ENCODE results near the gene DOK6. TPM values are rescaled to one million over a fixed set of nuclear protein-coding genes. Genes with fewer than 3 reads are reported as not detected.

DOK6 gene
- total and polyA plus RNA-seq, 2 experiments from 2014 or later: 0.29 to 0.42 TPM

DNA sequence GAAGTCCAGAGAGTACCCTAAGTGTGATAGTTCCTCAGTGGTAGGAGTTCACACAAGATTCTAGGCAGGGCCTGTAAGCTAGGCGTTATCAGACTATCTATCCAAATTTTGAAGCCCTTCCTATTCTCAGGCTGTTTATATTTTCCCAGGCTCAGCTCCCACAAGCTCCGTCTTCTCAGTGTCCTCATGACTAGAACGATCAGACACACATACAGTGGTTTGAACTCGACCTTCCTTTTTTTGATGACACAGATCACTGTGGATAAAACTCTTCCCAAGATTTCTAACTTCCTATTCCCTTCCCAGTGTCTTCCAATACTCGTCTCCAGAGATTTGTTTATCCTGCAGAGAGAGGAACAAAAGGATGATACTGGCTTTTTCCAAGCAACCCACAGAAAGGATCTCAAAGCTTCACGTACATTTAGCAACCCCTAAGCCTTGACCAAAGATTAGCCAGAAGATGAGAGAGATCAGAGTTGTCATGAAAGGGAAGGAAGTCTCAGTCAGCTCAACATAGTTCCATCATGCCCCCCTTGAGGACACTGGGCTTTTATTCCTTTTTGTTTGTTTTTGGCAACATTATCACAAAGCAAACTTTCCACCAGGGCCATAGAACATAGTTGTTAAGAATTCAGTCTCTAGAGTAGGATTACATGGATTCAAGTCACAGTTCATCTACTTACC is 42.3 kb upstream of the DOK6 start:
- no peaks in the 10 kb centered on the region for H4K20me1 ChIP-seq (replicated peaks; ENCODE audit: insufficient read depth)
- H3K79me2 ChIP-seq (replicated peaks; ENCODE audit: insufficient read depth): no peaks in the 10 kb centered on the region
- no peaks in the 10 kb centered on the region for H3K36me3 ChIP-seq (ENCODE audit: insufficient read depth)
- no peak overlapping the region for H3K4me2 ChIP-seq
- Mint-ChIP-seq H3K4me1 (no peaks in the 10 kb centered on the region), H3K27ac (no peak overlapping the region), H3K27me3 (ENCODE audit: insufficient read depth, low read depth, poor library complexity) (peaks cover 2% of the 10 kb centered on the region), H3K36me3 (ENCODE audit: low read depth) (peaks cover 14% of the 10 kb centered on the region), H3K4me3 (no peak overlapping the region), H3K9me3 (peaks cover 35% of the 10 kb centered on the region)
- H3K27ac ChIP-seq (ENCODE audit: low read depth): no peak overlapping the region
- no peak overlapping the region for H3K4me3 ChIP-seq
- no peaks in the 10 kb centered on the region for H3K27me3 ChIP-seq (ENCODE audit: insufficient read depth)
- TF ChIP-seq, protein P1, sequence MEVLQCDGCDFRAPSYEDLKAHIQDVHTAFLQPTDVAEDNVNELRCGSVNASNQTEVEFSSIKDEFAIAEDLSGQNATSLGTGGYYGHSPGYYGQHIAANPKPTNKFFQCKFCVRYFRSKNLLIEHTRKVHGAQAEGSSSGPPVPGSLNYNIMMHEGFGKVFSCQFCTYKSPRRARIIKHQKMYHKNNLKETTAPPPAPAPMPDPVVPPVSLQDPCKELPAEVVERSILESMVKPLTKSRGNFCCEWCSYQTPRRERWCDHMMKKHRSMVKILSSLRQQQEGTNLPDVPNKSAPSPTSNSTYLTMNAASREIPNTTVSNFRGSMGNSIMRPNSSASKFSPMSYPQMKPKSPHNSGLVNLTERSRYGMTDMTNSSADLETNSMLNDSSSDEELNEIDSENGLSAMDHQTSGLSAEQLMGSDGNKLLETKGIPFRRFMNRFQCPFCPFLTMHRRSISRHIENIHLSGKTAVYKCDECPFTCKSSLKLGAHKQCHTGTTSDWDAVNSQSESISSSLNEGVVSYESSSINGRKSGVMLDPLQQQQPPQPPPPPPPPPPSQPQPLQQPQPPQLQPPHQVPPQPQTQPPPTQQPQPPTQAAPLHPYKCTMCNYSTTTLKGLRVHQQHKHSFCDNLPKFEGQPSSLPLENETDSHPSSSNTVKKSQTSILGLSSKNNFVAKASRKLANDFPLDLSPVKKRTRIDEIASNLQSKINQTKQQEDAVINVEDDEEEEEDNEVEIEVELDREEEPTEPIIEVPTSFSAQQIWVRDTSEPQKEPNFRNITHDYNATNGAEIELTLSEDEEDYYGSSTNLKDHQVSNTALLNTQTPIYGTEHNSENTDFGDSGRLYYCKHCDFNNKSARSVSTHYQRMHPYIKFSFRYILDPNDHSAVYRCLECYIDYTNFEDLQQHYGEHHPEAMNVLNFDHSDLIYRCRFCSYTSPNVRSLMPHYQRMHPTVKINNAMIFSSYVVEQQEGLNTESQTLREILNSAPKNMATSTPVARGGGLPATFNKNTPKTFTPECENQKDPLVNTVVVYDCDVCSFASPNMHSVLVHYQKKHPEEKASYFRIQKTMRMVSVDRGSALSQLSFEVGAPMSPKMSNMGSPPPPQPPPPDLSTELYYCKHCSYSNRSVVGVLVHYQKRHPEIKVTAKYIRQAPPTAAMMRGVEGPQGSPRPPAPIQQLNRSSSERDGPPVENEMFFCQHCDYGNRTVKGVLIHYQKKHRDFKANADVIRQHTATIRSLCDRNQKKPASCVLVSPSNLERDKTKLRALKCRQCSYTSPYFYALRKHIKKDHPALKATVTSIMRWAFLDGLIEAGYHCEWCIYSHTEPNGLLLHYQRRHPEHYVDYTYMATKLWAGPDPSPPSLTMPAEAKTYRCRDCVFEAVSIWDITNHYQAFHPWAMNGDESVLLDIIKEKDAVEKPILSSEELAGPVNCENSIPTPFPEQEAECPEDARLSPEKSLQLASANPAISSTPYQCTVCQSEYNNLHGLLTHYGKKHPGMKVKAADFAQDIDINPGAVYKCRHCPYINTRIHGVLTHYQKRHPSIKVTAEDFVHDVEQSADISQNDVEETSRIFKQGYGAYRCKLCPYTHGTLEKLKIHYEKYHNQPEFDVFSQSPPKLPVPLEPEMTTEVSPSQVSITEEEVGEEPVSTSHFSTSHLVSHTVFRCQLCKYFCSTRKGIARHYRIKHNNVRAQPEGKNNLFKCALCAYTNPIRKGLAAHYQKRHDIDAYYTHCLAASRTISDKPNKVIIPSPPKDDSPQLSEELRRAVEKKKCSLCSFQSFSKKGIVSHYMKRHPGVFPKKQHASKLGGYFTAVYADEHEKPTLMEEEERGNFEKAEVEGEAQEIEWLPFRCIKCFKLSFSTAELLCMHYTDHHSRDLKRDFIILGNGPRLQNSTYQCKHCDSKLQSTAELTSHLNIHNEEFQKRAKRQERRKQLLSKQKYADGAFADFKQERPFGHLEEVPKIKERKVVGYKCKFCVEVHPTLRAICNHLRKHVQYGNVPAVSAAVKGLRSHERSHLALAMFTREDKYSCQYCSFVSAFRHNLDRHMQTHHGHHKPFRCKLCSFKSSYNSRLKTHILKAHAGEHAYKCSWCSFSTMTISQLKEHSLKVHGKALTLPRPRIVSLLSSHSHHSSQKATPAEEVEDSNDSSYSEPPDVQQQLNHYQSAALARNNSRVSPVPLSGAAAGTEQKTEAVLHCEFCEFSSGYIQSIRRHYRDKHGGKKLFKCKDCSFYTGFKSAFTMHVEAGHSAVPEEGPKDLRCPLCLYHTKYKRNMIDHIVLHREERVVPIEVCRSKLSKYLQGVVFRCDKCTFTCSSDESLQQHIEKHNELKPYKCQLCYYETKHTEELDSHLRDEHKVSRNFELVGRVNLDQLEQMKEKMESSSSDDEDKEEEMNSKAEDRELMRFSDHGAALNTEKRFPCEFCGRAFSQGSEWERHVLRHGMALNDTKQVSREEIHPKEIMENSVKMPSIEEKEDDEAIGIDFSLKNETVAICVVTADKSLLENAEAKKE (CRISPR knock-in tag; IDR thresholded peaks at IDR 0.05): no peak
- TF ChIP-seq ZNF114 (CRISPR knock-in tag; IDR thresholded peaks at IDR 0.05) (no peak), EZH2phosphoT487 (IDR thresholded peaks at IDR 0.05; ENCODE audit: unreplicated experiment) (no peak), JUNB (IDR thresholded peaks at IDR 0.05; ENCODE audit: unreplicated experiment) (no peak), EZH2 (IDR thresholded peaks at IDR 0.05; ENCODE audit: low read depth, unreplicated experiment) (no peak), NANOG (IDR thresholded peaks at IDR 0.05; ENCODE audit: borderline replicate concordance) (no peak), ZNF331 (CRISPR knock-in tag; IDR thresholded peaks at IDR 0.05; ENCODE audit: low read depth) (no peak), CREB1 (CRISPR knock-in tag; IDR thresholded peaks at IDR 0.05; ENCODE audit: low read depth) (no peak)
- TF ChIP-seq, protein P2, sequence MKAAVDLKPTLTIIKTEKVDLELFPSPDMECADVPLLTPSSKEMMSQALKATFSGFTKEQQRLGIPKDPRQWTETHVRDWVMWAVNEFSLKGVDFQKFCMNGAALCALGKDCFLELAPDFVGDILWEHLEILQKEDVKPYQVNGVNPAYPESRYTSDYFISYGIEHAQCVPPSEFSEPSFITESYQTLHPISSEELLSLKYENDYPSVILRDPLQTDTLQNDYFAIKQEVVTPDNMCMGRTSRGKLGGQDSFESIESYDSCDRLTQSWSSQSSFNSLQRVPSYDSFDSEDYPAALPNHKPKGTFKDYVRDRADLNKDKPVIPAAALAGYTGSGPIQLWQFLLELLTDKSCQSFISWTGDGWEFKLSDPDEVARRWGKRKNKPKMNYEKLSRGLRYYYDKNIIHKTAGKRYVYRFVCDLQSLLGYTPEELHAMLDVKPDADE (IDR thresholded peaks at IDR 0.05): no peak
- TF ChIP-seq, protein P3, sequence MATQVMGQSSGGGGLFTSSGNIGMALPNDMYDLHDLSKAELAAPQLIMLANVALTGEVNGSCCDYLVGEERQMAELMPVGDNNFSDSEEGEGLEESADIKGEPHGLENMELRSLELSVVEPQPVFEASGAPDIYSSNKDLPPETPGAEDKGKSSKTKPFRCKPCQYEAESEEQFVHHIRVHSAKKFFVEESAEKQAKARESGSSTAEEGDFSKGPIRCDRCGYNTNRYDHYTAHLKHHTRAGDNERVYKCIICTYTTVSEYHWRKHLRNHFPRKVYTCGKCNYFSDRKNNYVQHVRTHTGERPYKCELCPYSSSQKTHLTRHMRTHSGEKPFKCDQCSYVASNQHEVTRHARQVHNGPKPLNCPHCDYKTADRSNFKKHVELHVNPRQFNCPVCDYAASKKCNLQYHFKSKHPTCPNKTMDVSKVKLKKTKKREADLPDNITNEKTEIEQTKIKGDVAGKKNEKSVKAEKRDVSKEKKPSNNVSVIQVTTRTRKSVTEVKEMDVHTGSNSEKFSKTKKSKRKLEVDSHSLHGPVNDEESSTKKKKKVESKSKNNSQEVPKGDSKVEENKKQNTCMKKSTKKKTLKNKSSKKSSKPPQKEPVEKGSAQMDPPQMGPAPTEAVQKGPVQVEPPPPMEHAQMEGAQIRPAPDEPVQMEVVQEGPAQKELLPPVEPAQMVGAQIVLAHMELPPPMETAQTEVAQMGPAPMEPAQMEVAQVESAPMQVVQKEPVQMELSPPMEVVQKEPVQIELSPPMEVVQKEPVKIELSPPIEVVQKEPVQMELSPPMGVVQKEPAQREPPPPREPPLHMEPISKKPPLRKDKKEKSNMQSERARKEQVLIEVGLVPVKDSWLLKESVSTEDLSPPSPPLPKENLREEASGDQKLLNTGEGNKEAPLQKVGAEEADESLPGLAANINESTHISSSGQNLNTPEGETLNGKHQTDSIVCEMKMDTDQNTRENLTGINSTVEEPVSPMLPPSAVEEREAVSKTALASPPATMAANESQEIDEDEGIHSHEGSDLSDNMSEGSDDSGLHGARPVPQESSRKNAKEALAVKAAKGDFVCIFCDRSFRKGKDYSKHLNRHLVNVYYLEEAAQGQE (IDR thresholded peaks at IDR 0.05; ENCODE audit: unreplicated experiment): no peak
- TF ChIP-seq, protein P4, sequence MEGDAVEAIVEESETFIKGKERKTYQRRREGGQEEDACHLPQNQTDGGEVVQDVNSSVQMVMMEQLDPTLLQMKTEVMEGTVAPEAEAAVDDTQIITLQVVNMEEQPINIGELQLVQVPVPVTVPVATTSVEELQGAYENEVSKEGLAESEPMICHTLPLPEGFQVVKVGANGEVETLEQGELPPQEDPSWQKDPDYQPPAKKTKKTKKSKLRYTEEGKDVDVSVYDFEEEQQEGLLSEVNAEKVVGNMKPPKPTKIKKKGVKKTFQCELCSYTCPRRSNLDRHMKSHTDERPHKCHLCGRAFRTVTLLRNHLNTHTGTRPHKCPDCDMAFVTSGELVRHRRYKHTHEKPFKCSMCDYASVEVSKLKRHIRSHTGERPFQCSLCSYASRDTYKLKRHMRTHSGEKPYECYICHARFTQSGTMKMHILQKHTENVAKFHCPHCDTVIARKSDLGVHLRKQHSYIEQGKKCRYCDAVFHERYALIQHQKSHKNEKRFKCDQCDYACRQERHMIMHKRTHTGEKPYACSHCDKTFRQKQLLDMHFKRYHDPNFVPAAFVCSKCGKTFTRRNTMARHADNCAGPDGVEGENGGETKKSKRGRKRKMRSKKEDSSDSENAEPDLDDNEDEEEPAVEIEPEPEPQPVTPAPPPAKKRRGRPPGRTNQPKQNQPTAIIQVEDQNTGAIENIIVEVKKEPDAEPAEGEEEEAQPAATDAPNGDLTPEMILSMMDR (conservative IDR thresholded peaks at IDR 0.05; ENCODE audit: low read depth in 2 of 2): no peak
- H2AFZ ChIP-seq: no peak overlapping the region
- ATAC-seq (no peak), DNase-seq (ENCODE audit: low spot score) (no peak)
- no peaks in the 10 kb centered on the region for H3F3A ChIP-seq (replicated peaks; ENCODE audit: low read depth)
- H3K4me1 ChIP-seq (ENCODE audit: insufficient read depth): no peaks in the 10 kb centered on the region
- H3K9me2 ChIP-seq (ENCODE audit: insufficient read depth): no peaks in the 10 kb centered on the region
